HTR-8/SVneo (cell line): ENCODE data around the gene RAB5IF.
"Not testable (repeated sequence)": the region's sequence is repeated elsewhere in the genome, so short reads cannot be mapped to it uniquely, and the experiment has no call there.

ENCODE experiments used
- DNase-seq: peaks from one replicate; pipeline ENCODE4 v3.0.0; 2011; ENCODE audit warnings: low spot score, mixed read lengths; ENCODE audit not compliant: insufficient read length
- FAIRE-seq: peaks from 2 replicates; lab custom pipeline; 2011; peaks lifted over from hg19 to GRCh38; lab: Jason Lieb, UNC

The RAB5IF gene

DNA sequence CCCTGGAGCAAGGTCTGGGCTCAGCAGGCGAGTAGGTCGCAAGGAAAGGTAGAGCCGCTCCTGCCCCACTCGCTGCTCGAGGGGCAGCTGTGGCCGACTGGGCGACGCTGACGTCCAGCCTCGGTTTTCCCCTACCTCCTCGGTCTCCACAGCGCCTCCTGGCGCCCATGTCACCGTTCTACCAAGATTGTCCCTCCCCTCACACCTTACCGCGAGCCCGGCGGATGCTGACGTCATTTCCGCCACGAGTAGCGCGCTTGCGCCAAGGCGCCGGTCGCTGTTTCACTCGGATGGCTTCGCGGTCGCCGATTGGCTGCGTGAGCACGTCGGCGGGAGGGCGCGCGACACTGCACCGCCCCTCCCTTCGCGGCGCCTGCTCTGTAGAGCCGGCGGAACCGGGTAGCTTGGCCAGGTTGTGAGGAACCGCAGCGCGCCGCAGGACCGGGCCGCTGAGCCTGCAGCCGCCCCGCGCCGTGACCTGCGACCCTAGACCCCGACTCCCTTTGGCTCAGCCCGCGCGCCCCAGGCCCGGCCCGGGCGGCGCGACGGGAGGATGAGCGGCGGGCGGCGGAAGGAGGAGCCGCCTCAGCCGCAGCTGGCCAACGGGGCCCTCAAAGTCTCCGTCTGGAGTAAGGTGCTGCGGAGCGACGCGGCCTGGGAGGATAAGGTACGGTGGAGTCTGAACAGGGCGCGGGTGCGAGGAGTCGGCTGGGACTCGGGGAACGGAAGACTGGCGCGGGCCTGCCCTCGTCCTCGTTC is at the start of gene RAB5IF:
Gene RAB5IF, plus strand, starts transcription at position 381 of the 759 bp plus-strand sequence. Its CDS starts 173 bp downstream, at position 554.
- DNase-seq, result peak; percentile 100
- peak; percentile 100 for FAIRE-seq

GRCh38 chr20:36562724-36563123 is 42.9 kb upstream of the RAB5IF start:
- DNase-seq, result no peak
- FAIRE-seq, result no peak

DNA sequence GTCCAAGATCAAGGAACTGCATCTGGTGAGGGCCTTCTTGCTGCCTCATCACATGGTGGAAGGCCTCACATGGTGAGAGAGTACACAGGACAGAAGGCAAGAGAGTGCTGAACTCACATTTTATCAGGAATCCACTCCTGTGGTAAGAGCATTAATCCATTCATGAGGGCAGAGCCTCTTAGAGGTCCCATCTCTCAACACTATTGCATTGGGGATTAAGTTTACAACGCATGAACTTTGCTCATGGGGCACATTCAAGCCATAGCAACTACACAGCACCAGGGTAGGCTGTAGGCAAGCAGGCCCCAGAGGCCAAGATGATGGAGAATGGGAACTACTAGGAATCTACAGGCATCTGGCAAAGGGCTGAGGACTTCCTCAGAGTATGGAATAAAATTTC is 42.2 kb upstream of the RAB5IF start:
- DNase-seq, result no peak
- FAIRE-seq, result no peak

- peak; percentile 16 for FAIRE-seq
- not testable (repeated sequence) for DNase-seq
Measured at GRCh38 chr20:36564078-36564725, 41.4 kb upstream of the RAB5IF start.

DNA sequence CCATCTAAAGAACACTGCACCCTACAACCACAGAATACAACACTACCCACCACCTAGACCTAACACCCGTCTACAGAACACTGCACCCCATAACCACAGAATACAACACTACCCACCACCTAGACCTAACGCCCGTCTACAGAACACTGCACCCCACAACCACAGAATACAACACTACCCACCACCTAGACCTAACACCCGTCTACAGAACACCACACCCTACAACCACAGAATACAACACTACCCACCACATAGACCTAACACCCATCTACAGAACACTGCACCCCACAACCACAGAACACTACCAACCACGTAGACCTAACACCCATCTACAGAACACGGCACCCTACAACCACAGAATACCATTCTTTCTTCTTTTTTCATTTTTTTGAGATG is 40.9 kb upstream of the RAB5IF start:
- FAIRE-seq, result not testable (repeated sequence)

GRCh38 chr20:36565520-36565919 is 40.1 kb upstream of the RAB5IF start:
- no peak for FAIRE-seq
- DNase-seq, result no peak

More for the DNA sequence above, 40.9 kb upstream of the RAB5IF start:
- DNase-seq, result not testable (repeated sequence)

- DNase-seq, result peak; percentile 81
- FAIRE-seq, result peak; percentile 77
Measured at GRCh38 chr20:36569847-36570429, 35.6 kb upstream of the RAB5IF start.

DNA sequence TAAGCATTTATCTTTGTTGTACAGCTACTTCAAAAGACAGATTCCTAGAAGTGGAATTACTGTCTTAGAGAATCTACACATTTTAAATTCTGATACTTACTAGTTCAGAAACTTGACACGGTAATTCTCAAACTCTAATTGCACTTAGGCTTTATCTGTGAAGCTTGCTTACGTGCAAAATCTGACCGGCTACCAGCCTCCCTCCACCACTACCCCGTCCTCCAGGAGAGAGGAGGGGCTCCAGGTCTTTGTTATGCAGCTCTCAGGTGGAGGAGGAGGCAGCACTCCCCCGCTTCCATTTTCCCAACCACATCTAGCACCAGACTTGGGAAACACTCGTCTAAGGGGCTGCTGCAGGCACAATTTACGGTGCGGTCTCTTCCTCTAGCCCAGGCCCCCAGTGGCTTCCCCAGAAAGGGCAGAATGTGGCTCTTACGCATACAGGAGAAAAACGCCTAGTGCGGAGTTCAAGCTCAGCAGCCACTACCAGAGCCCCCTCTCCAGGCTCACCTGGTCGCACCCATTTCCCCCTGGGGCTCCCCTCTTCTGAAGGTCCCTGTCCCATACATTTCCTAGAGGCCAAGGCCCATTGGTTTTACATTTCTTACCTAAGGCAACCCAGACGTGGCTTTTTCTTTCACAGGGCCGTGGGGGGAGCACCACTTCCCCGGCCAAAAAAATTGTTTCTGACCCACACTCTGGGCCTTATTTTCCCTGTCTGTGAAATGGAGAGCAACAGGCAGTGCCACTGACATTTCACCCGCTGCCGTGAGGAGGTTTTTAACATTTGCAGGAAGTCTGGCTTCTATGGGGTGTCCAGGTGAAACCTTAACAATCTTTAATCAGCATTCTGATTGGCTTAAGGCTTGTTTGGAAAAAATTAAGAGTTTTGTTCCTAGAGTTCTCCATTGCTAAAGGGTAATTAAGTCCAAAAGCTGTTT is 33.7 kb upstream of the RAB5IF start:
- no peak for FAIRE-seq
- DNase-seq, result no peak

- DNase-seq (no peak), FAIRE-seq (no peak)
Measured at GRCh38 chr20:36572701-36573102, 32.9 kb upstream of the RAB5IF start.

GRCh38 chr20:36573103-36573797 is 32.3 kb upstream of the RAB5IF start, which contains the start of gene TGIF2:
TGIF2 (plus strand) TSS chr20:36573597; CDS start chr20:36578775, 5,178 bp downstream.
- FAIRE-seq (peak; percentile 99), DNase-seq (peak; percentile 100)

GRCh38 chr20:36573798-36574365 is 31.7 kb upstream of the RAB5IF start:
- DNase-seq (no peak), FAIRE-seq (no peak)

DNA sequence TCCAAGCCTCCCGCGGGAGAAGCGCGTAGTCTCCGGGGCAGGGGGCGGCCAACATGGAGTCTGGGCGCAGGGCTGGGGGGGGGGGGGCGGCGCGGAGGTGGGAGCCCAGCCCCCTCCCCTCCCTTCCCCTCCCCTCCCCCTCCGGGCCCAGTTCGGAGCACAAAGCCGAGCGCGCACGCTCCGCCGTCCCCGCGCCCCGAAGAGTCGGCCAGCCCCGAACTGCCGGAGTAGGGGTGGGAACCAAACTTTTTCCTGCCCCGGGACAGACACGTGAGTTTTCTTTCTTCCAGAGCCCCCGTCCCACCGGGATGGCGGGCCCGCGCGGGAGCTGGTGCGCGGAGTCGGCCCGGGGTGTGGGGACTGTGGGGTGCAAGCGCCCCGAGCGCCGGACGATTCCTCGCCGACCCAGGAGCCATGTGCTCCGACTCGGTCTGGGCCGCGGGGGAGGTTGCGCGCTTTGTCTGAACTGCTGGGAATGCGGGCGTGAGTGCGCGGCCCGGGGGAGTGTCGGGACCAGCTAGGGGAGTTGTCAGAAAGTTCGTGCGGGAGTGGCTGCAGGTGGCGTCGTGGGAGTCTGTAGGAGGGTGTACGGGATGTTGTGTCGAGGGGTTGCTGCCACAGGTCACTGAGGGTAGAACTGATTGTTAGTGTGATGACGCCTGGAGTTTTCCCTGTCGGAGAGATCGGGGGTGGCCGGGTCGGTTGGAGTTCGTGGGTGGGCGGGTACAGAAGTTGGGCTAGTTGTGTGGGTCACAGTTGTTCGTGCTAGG is 31.0 kb upstream of the RAB5IF start:
- peak; percentile 95 for FAIRE-seq

GRCh38 chr20:36576081-36576445 is 29.5 kb upstream of the RAB5IF start:
- DNase-seq, result no peak
- FAIRE-seq, result no peak

More for the DNA sequence above, 31.0 kb upstream of the RAB5IF start:
- peak; percentile 69 for DNase-seq

DNA sequence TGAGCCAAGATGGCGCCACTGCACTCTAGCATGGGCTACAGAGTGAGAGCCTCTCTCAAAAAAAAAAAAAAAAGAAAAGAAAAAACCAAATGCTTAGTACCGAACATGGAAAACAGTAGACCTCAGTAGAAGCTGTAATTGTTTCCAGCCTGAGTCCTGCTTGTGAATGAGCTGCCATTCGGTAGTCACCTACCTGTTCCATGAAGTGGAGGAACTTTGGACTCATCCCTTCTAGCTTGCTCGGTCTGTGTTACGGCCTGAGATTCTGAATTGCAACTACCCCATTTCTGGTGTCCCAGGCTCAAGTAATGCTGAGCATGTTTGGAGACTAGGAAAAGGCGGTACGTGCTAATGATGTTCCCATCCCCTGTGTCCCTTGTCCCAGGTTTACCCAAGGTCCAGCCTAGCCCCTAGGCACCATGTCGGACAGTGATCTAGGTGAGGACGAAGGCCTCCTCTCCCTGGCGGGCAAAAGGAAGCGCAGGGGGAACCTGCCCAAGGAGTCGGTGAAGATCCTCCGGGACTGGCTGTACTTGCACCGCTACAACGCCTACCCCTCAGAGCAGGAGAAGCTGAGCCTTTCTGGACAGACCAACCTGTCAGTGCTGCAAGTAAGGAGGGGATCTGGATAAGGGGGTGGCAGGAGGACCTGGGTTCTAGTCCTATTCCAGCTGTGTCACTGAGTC is 27.1 kb upstream of the RAB5IF start:
- FAIRE-seq, result peak; percentile 57
- DNase-seq, result no peak

- FAIRE-seq (no peak), DNase-seq (no peak)
Measured at GRCh38 chr20:36579996-36580545, 25.5 kb upstream of the RAB5IF start.

DNA sequence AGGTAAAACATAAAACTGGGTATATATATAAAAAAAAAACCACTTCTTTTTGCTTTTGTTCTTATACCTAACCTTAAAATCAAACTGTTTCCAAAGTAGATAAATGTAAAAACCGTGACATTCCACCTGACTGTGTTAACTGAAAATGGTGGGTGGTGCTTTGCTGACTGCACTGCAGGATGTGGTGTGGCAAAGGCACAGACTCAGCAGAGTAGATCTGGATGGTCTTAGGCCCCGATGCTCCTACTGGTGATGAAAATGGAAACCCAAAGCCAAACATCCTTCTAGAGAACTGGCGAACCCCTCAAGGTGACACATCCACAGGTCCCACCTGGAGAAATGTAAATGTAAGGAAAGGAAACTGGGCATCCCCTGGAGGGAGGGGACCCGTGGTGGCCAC is 23.3 kb upstream of the RAB5IF start:
- DNase-seq (no peak), FAIRE-seq (no peak)

DNA sequence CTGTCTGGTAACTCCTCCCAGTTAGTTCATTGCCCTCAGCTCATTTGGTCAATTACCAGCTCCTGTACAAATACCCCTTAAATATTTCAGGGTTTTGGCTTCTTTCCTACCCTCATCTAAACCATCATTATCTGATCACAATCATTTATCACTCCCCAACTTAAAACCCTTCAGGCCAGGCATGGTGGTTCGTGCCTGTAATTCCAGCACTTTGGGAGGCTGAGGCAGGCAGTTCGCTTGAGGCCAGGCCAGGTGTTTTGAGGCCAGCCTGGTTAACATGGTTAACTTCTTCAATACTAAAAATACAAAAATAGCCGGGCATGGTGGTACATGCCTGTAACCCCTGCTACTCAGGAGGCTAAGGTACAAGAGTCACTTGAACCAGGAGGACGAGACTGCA is 22.8 kb upstream of the RAB5IF start:
- FAIRE-seq (no peak), DNase-seq (no peak)
